ENCODE results near the gene RANBP10. TPM values are rescaled to one million over a fixed set of nuclear protein-coding genes. Genes with fewer than 3 reads are reported as not detected.

The RANBP10 gene
- total and polyA plus RNA-seq, 2 donors = 6.0 to 14.1 TPM

DNA sequence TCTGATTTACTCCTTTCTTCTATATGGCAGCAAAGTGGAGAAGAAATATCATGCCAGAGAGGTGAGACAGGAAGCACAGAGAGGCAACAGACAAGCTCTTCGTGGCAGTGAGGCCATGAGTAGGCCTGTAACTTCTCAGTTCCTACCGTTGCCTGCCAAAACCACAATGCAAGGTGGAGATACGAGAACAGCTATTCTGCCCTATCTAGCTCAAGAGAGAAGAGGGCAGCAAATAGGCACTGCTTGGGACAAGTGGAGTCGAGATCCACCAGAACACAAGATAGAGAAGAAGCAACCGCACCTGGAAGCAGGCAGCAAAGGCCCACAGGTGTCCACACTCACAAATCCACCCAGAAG is 24.8 kb downstream of the RANBP10 start:
- no peak overlapping the region for H3K4me3 ChIP-seq (ENCODE audit: low read depth, low read length)
- no peak overlapping the region for H3K27ac ChIP-seq (ENCODE audit: low read depth)
- no peaks in the 10 kb centered on the region for H3K4me1 ChIP-seq (ENCODE audit: insufficient read depth)
- no peaks in the 10 kb centered on the region for H3K36me3 ChIP-seq (ENCODE audit: insufficient read depth)
- DNase-seq (ENCODE audit: extremely low spot score) = no peak
- WGBS = 76% methylated on average over 5 of the region's 5 CpGs

DNA sequence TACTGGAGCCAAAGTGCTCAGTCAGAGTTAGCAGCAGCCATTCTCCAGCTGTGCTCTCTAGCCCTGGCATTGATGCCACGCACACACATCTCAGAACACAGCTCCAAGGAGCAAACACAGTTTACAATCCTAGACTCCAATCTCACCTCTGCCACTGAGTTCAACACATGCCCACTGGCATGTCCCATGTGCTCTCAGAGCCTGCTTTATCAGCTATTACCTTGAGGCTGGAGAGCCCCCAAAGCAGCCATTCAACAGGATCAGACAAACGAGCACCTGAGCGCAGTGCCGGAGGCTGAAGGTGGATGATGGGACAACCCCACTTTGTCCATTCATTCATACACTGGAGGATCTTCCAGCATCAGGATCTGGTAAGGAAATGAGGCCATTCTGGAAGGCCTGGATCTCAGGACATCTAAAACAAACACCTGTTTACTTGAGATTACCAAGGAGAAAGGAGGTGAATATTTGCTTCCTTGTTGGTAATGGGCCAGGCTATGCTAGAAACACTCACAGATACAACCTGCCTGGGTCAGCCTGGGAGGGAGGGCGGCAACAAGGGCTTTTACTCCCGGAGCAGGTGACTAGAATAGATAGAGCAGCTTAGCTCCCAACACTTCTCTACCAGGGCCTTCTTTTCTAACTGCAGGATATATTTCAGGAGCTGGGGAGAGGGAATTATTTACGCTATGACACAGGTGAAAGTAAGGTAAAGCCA is 25.4 kb downstream of the RANBP10 start:
- no peak for DNase-seq (ENCODE audit: extremely low spot score)
- H3K27ac ChIP-seq (ENCODE audit: low read depth) = no peak overlapping the region
- no peak overlapping the region for H3K4me3 ChIP-seq (ENCODE audit: low read depth, low read length)
- no peaks in the 10 kb centered on the region for H3K4me1 ChIP-seq (ENCODE audit: insufficient read depth)
- no peaks in the 10 kb centered on the region for H3K36me3 ChIP-seq (ENCODE audit: insufficient read depth)
- 91% methylated on average over 7 of the region's 7 CpGs for WGBS

DNA sequence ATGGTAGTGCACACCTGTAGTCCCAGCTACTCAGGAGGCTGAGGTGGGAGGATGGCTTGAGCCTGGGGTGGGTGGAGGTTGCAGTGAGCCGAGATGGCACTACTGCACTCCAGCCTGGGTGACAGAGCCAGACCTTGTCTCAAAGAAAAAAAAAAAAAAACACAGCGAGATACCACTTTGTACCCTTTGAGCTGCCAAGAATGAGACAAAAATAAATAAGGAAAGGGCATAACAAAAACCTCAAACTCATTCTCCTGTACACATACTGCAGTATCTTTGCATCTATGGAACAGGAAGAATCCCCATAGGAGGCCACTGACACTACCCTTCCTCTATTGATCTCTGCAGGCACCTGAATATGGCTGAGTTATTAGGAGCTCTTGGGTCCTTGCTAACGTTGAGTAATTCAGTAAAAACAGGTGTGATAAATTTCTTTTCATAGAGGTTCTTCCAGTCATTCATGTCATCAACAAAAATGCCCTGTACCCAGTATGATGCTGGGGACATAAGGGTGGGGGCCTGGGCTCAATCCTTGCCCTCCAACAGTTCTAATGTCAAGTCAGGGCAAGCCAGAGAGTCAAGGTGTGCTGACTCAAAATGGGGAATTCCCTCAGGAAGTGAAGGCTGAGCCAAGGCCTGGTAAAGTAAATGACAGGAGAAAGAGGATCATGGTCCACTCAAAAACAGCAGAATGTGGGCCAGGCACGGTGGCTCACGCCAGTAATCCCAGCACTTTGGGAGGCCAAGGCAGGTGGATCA is 26.9 kb downstream of the RANBP10 start:
- no peak overlapping the region for H3K4me3 ChIP-seq (ENCODE audit: low read depth, low read length)
- H3K4me1 ChIP-seq (ENCODE audit: insufficient read depth) = no peaks in the 10 kb centered on the region
- H3K27ac ChIP-seq (ENCODE audit: low read depth) = no peak overlapping the region
- DNase-seq (ENCODE audit: extremely low spot score) = no peak
- WGBS = 85% methylated on average over 5 of the region's 5 CpGs
- H3K36me3 ChIP-seq (ENCODE audit: insufficient read depth) = no peaks in the 10 kb centered on the region

DNA sequence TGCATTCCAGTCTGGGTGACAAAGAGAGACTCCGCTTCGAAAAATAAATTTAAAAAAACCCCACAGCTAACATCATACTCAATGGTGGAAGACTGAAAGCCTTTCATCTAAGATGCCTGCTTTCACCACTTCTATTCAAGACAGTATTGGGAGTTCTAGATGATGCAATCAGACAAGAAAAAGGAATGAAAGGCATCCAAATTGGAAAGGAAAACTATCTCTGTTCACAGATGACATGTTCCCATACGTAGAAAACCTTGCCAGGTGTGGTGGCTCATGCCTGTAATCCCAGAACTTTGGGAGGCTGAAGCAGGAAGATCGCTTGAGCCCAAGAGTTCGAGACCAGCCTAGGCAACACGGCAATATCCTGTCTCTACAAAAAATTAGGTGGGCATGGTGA is 31.1 kb downstream of the RANBP10 start:
- WGBS = 95% methylated on average over 6 of the region's 6 CpGs
- H3K36me3 ChIP-seq (ENCODE audit: insufficient read depth) = no peaks in the 10 kb centered on the region
- no peak overlapping the region for H3K4me3 ChIP-seq (ENCODE audit: low read depth, low read length)

DNA sequence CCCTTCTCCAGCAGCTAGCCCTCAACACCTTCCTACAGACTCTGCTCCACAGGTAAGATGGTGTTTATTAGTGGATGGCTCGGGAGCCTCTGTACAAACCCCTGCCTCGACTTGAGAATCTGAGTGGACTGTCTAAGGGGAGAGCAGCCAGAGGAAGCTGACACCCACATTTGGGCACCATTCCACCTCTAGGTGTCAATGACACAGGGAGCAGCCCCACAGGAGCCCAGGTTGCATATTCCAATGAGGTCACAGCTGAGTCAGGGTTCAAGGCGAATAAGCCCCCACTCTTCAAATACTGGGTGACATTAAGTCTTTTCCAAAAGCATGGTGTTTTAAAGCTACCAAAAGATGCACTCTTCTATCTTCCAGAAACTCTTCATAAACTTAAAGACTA is 31.9 kb downstream of the RANBP10 start:
- Histone ChIP-seq H3K4me1 (ENCODE audit: insufficient read depth) (no peaks in the 10 kb centered on the region), H3K4me3 (ENCODE audit: low read depth, low read length) (no peak overlapping the region), H3K36me3 (ENCODE audit: insufficient read depth) (no peaks in the 10 kb centered on the region), H3K27ac (ENCODE audit: low read depth) (no peak overlapping the region)
- DNase-seq (ENCODE audit: extremely low spot score) = no peak
- 82% methylated on average over 3 of the region's 3 CpGs for WGBS

More for the DNA sequence above, 31.1 kb downstream of the RANBP10 start:
- Histone ChIP-seq H3K27ac (ENCODE audit: low read depth) (no peak overlapping the region), H3K4me1 (ENCODE audit: insufficient read depth) (no peaks in the 10 kb centered on the region)
- DNase-seq (ENCODE audit: extremely low spot score) = no peak

DNA sequence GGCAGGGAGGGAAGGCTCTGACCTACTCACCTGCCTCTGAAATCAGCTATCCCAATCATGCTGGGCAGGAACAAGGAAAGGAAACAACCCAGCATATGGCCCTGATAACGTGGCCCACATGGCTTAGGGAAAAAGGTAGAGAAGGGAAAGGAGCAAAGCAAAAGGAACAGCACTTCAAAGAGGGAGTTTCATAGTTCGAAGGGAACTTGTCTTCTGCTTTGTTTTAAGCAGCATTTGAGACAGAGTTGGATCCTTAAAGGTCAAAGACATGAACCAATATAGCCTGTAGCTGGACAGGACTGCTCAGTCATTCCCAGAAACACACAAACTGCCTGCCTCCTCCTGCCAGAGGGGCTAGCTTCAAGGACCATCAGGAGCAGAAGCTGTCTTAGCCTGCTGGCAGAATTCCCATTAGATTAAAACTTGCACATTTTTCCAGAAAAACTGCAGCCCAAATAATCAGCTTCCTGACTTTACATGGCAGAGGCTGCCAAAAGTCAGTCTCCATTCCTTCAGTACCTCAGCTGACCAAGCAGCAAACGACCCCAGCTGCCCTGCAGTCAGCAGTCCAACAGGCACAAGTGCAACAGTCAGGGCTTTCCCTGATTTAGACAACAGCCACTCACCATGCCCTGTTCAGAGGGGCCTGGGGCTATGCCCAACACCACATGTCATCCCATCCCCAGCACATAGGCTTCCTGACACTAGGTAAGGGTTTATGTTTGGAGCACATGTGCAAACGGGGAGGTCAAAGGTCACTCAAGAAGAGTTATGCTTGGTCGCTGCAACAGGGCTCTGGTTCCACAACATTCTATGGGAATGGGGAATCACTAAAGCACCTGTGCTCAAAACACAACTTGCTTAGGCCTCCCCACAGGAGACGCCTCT is 32.5 kb downstream of the RANBP10 start:
- no peak for DNase-seq (ENCODE audit: extremely low spot score)
- 55% methylated on average over 6 of the region's 6 CpGs for WGBS
- H3K27ac ChIP-seq (ENCODE audit: low read depth) = no peak overlapping the region

DNA sequence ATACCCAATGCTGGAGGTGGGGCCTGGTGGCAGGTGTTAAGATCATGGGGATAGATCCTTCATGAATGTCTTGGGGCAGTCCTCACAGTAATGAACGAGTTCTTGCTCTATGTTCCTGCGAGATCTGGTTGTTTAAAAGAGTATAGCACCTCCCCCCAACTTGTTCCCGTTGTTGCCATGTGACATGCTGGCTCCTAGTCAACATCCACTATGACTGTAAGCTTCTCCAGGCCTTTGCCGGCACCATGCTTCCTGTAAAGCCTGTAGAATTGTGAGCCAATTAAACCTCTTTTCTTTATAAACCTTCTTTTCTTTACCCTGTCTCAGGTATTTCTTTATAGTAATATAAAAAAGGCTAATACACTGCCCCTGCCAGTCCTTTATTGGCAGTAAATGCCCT is 33.3 kb downstream of the RANBP10 start:
- 24% methylated on average over 4 of the region's 4 CpGs for WGBS
- DNase-seq (ENCODE audit: extremely low spot score) = no peak
- Histone ChIP-seq H3K4me3 (ENCODE audit: low read depth, low read length) (no peak overlapping the region), H3K27ac (ENCODE audit: low read depth) (no peak overlapping the region), H3K4me1 (ENCODE audit: insufficient read depth) (no peaks in the 10 kb centered on the region), H3K36me3 (ENCODE audit: insufficient read depth) (no peaks in the 10 kb centered on the region)

More for the DNA sequence above, 32.5 kb downstream of the RANBP10 start:
- H3K36me3 ChIP-seq (ENCODE audit: insufficient read depth) = no peaks in the 10 kb centered on the region
- H3K4me3 ChIP-seq (ENCODE audit: low read depth, low read length) = no peak overlapping the region
- H3K4me1 ChIP-seq (ENCODE audit: insufficient read depth) = no peaks in the 10 kb centered on the region

DNA sequence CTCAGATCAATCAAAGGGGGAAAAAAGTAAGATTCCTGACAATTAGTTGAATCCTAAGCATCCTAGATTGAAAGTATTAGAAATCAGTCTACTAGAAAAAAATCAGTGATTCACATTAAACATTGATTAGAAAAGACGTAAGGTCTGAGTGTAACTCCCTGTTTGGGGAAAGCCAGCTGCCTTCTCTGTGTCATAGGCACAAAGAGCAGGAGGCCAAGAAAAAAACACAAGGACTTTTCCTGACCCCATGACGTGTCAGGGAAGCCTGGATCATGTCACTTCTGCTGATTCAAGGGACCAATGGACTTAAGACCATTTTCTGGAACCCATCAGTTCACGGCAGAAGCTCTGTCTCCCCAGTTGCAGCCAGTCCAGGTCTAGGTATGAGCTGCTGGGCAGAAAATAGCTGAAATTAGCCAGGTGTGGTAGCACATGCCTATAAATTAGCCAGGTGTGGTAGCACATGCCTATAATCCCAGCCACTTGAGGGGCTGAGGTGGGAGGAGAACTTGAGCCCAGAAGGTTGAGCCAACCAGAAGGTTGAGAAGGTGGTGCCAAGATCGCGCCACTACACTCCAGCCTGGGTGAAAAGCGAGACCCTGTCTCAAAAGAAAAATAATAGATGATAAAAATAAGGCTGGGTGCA is 35.9 kb downstream of the RANBP10 start:
- Histone ChIP-seq H3K4me3 (ENCODE audit: low read depth, low read length) (no peak overlapping the region), H3K27ac (ENCODE audit: low read depth) (no peak overlapping the region), H3K4me1 (ENCODE audit: insufficient read depth) (no peaks in the 10 kb centered on the region), H3K36me3 (ENCODE audit: insufficient read depth) (no peaks in the 10 kb centered on the region)
- 88% methylated on average over 6 of the region's 6 CpGs for WGBS
- DNase-seq (ENCODE audit: extremely low spot score) = no peak

DNA sequence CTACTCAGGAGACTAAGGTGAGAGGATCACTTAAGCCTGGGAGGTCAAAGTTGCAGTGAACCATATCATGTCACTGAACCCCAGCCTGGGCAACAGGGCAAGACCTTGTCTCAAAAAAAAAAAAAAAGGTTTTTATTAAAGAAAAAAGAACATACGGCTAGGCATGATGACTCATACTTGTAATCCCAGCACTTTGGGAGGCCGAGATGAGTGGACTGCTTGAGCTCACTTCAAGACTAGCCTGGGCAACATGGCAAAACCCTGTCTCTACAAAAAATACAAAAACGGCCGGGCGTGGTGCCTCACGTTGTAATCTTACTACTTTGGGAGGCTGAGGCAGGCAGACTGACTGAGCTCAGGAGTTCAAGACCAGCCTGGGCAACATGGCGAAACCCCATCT is 38.4 kb downstream of the RANBP10 start:
- 79% methylated on average over 7 of the region's 7 CpGs for WGBS
- no peak overlapping the region for H3K27ac ChIP-seq (ENCODE audit: low read depth)

DNA sequence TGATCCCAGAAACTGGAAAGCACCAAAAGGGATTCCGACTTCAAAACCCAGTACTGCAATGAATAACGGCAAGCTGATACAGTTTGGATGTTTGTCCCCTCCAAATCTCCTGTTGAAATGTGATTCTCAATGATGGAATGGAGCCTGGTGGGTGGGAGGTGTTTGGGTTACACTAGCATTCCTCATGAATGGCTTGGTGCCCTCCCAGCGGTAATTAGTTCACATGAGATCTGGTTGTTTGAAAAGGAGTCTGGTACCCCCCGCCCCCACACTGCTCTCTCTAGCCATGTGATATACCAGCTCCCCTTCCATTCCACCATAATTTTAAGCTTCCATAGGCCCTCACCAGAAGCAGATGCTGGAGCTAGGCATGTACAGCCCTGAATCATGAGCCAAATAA is 40.1 kb downstream of the RANBP10 start:
- no peaks in the 10 kb centered on the region for H3K4me1 ChIP-seq (ENCODE audit: insufficient read depth)
- no peak overlapping the region for H3K27ac ChIP-seq (ENCODE audit: low read depth)
- no peak for DNase-seq (ENCODE audit: extremely low spot score)
- WGBS = 84% methylated on average over 4 of the region's 4 CpGs
- H3K36me3 ChIP-seq (ENCODE audit: insufficient read depth) = no peaks in the 10 kb centered on the region
- H3K4me3 ChIP-seq (ENCODE audit: low read depth, low read length) = no peak overlapping the region

More for the DNA sequence above, 38.4 kb downstream of the RANBP10 start:
- DNase-seq (ENCODE audit: extremely low spot score) = no peak
- no peak overlapping the region for H3K4me3 ChIP-seq (ENCODE audit: low read depth, low read length)
- H3K4me1 ChIP-seq (ENCODE audit: insufficient read depth) = no peaks in the 10 kb centered on the region
- H3K36me3 ChIP-seq (ENCODE audit: insufficient read depth) = no peaks in the 10 kb centered on the region

DNA sequence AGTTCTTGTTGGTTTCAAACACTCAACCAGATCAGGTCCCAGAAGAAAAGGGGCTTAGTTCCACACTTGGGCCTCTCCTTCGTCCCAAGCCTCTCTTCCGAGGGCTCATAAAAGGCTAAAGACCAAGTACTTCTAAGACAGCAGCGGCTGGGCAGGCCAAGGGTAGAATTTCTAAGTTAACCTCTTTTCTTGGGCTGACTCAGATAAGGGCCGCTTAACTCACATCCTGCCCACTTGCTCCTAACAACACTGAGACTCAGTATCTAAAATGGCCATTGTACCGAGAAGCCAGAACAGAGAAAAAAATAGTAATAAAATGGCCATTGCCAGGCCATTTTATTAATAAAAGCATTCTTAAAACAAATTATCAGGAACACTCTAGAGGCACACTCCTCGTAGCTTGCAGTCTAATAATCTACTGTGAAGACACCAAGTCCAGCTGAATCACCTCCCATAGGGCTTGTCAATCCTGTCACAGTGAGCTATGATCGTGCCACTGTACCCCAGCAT is 42.1 kb downstream of the RANBP10 start:
- no peaks in the 10 kb centered on the region for H3K4me1 ChIP-seq (ENCODE audit: insufficient read depth)
- DNase-seq (ENCODE audit: extremely low spot score) = no peak
- no peak overlapping the region for H3K27ac ChIP-seq (ENCODE audit: low read depth)
- H3K4me3 ChIP-seq (ENCODE audit: low read depth, low read length) = no peak overlapping the region
- 86% methylated on average over 7 of the region's 7 CpGs for WGBS
- H3K36me3 ChIP-seq (ENCODE audit: insufficient read depth) = no peaks in the 10 kb centered on the region

DNA sequence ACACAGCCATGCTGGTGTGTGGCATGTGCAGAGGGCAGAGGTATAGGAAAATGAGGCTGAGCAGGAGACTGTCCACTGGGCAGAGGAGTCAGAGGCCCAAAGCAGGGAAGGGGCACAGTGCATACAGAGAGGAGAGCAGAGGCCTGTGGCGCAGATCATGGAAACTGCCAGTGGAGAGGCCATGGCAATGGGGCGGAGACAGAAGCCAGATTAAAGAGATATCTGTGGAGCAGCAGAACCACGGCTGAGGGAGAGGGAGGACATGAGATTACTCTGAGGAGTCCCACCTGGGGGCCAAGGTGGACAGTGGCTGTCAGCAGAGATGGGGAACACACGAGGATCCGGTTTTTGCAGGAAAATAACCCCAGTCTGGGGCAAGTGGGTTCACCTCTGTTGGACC is 43.3 kb downstream of the RANBP10 start:
- H3K27ac ChIP-seq (ENCODE audit: low read depth) = no peak overlapping the region
- no peaks in the 10 kb centered on the region for H3K36me3 ChIP-seq (ENCODE audit: insufficient read depth)
- no peak overlapping the region for H3K4me3 ChIP-seq (ENCODE audit: low read depth, low read length)
- H3K4me1 ChIP-seq (ENCODE audit: insufficient read depth) = no peaks in the 10 kb centered on the region
- 85% methylated on average over 5 of the region's 5 CpGs for WGBS
- no peak for DNase-seq (ENCODE audit: extremely low spot score)

DNA sequence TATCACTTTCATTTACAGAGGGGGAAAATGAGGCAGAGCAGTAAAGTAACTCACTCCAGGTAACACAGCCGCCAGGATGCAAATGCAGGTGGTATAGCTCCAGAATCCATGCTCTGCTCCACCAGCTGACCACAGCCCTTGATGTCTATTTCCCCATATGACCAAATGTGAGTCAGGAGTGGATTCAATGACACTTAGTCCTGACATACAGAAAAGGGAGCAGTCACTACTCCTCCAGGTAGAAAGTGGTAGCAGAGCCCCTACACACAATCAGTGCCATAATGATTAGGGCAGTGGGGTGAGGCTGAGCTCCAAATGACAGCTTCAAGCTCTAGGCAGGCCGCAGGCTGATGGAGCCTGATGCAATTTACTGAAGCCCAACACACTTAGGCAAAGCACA is 44.0 kb downstream of the RANBP10 start:
- no peak for DNase-seq (ENCODE audit: extremely low spot score)
- no peak overlapping the region for H3K4me3 ChIP-seq (ENCODE audit: low read depth, low read length)
- whole genome bisulfite sequencing = 91% methylated on average over 2 of the region's 2 CpGs
- H3K27ac ChIP-seq (ENCODE audit: low read depth) = no peak overlapping the region
- no peaks in the 10 kb centered on the region for H3K4me1 ChIP-seq (ENCODE audit: insufficient read depth)
- H3K36me3 ChIP-seq (ENCODE audit: insufficient read depth) = no peaks in the 10 kb centered on the region
